Activated T-helper 1 cell treated with anti-CD3 and anti-CD28 coated beads, Interleukin-12 subunit alpha, Interleukin-12 subunit beta, Interleukin-2, Interleukin-4 antibody, amounts not matched to agents 30 ng/mL and 10 ng/mL and 1 ng/mL, durations not matched to agents 14 hours and 24 hours and 36 hours (primary cell): ENCODE results near the gene TAS2R30. TPM values are rescaled to one million over a fixed set of nuclear protein-coding genes. Genes with fewer than 3 reads are reported as not detected.
A peak's percentile ranks its signal among the peaks of the same experiment; 100 is the strongest.
"Not testable (repeated sequence)": the region's sequence is repeated elsewhere in the genome, so short reads cannot be mapped to it uniquely, and the experiment has no call there.

Source experiments
- DNase-seq: peaks from one replicate; pipeline ENCODE4 v3.0.0; 2021; ENCODE audit warnings: low spot score
- H3K27ac Mint-ChIP-seq: one replicate; pipeline ENCODE4 v1.8.0; 2021; ENCODE audit warnings: mild to moderate bottlenecking, mixed read lengths
- H3K27me3 Mint-ChIP-seq: one replicate; pipeline ENCODE4 v1.8.0; 2022; ENCODE audit warnings: mild to moderate bottlenecking, moderate library complexity, mixed read lengths; ENCODE audit not compliant: insufficient read depth
- H3K36me3 Mint-ChIP-seq: one replicate; pipeline ENCODE4 v1.8.0; 2021; ENCODE audit warnings: low read depth, mixed read lengths
- H3K4me1 Mint-ChIP-seq: one replicate; pipeline ENCODE4 v1.8.0; 2021; ENCODE audit warnings: low read depth, mixed read lengths
- H3K4me3 Mint-ChIP-seq: one replicate; pipeline ENCODE4 v1.8.0; 2021; ENCODE audit warnings: mild to moderate bottlenecking, moderate library complexity, mixed read lengths
- H3K9me3 Mint-ChIP-seq: one replicate; pipeline ENCODE4 v1.8.0; 2021; ENCODE audit warnings: mixed read lengths
- intact Hi-C: fragments of 100-400 bp; cut with micrococcal nuclease; formaldehyde crosslinking; loops from one replicate; pipeline ENCODE4 v1.15.1; 2024
- total RNA-seq: library from RNA; stranded (reverse); gene quantifications from 2 replicates; pipeline ENCODE4 v1.2.3, GENCODE V29; 2022

The TAS2R30 gene
- total RNA-seq, 1 donor from 2014 or later, result 3.8 TPM

DNA sequence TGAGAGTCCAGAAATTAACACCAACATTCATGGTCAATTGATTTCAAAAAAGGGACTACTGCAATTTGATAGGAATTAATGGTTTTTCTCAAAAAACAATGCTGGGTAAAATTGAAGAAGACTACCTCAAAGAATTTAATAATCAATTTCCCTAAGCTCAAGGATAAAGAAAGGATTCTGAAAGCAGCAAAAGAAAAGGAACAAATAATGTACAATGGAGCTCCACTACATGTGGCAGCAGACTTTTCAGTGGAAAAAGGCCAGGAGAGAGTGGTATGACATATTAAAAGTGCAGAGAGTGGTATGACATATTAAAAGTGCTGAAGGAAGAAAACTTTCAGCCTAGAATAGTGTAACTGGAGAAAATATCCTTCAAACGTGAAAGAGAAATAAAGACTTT is 26.7 kb downstream of the TAS2R30 start:
- Mint-ChIP-seq H3K4me3 (no peak overlapping the region), H3K9me3 (peaks cover 56% of the 10 kb centered on the region), H3K4me1 (peaks cover 32% of the 10 kb centered on the region), H3K27ac (no peak overlapping the region), H3K27me3 (no peaks in the 10 kb centered on the region), H3K36me3 (peaks cover 58% of the 10 kb centered on the region)
- DNase-seq, result no peak
- intact Hi-C loops, result no loop called here

DNA sequence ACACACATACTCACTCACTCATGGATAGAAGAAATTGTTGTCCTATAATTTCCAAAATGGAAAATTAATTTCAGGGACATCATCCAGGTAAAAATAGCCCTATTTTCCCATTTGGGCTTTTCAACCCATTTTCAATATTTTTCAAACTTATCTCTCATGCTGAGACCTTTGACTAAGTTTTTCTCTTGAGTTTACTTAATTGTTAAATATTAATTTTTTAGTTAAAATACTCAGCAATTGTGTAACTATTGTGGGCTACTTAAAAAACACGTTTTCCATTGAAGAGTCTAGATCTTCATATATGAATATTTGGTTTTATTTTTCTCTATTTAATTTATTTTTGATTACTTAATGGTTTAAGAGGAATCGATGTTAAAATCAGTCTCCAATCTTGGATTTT is 28.2 kb downstream of the TAS2R30 start:
- H3K4me3 Mint-ChIP-seq, result no peak overlapping the region
- DNase-seq, result no peak
- peaks cover 29% of the 10 kb centered on the region for H3K4me1 Mint-ChIP-seq
- peaks cover 50% of the 10 kb centered on the region for H3K9me3 Mint-ChIP-seq
- H3K27me3 Mint-ChIP-seq, result no peaks in the 10 kb centered on the region
- peaks cover 47% of the 10 kb centered on the region for H3K36me3 Mint-ChIP-seq
- H3K27ac Mint-ChIP-seq, result no peak overlapping the region
- intact Hi-C loops, result no loop called here

- H3K36me3 Mint-ChIP-seq, result peaks cover 41% of the 10 kb centered on the region
- DNase-seq, result no peak
- H3K9me3 Mint-ChIP-seq, result peaks cover 43% of the 10 kb centered on the region
- H3K27me3 Mint-ChIP-seq, result no peaks in the 10 kb centered on the region
- H3K4me3 Mint-ChIP-seq, result no peak overlapping the region
- no peak overlapping the region for H3K27ac Mint-ChIP-seq
- peaks cover 22% of the 10 kb centered on the region for H3K4me1 Mint-ChIP-seq
- intact Hi-C loops, result no loop called here
These were observed 28.9 kb downstream of the TAS2R30 start for GRCh38 chr12:11105546-11105945.

GRCh38 chr12:11094910-11095309 is 39.5 kb downstream of the TAS2R30 start:
- H3K4me1 Mint-ChIP-seq, H3K27ac Mint-ChIP-seq, H3K27me3 Mint-ChIP-seq, H3K4me3 Mint-ChIP-seq, intact Hi-C loops, DNase-seq: not testable (repeated sequence)
- peaks cover 14% of the 10 kb centered on the region for H3K36me3 Mint-ChIP-seq
- peaks cover 11% of the 10 kb centered on the region for H3K9me3 Mint-ChIP-seq

DNA sequence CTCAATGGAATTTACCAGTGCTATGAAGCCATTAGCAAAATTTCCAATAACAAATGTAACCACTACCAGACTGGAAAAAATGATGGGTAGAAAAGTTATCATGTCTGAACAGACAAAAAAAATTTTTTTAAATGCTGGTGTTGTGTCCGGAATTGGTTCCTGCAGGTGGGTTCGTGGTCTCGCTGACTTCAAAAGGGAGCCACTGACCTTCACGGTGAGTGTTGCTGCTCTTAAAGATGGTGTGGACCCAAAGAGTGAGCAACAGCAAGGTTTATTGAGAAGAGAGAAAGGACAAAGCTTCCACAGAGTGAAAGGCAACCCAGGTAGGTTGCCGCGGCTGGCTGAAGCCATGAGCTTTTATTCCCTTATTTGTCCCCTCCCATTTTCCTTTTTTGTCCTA is 42.3 kb downstream of the TAS2R30 start, which contains the start of gene TAS2R43:
Gene TAS2R43 (minus strand): TSS at position 186 of the 400 bp plus-strand sequence. CDS start 84 bp downstream, at position 102.
- Mint-ChIP-seq H3K4me3 (no peak within 1 kb of the TSS), H3K36me3 (peaks cover 7% of the 10 kb centered on the region), H3K27ac (no peak within 1 kb of the TSS), H3K9me3 (no peaks in the 10 kb centered on the region), H3K4me1 (no peaks in the 10 kb centered on the region), H3K27me3 (no peaks in the 10 kb centered on the region)
- DNase-seq, result no peak
- intact Hi-C loops, result no loop called here

GRCh38 chr12:11089246-11089645 is 45.2 kb downstream of the TAS2R30 start:
- Mint-ChIP-seq H3K4me3 (no peak overlapping the region), H3K4me1 (peaks cover 7% of the 10 kb centered on the region), H3K9me3 (peaks cover 1% of the 10 kb centered on the region), H3K27me3 (no peaks in the 10 kb centered on the region), H3K36me3 (peaks cover 8% of the 10 kb centered on the region), H3K27ac (no peak overlapping the region)
- no peak for DNase-seq
- intact Hi-C loops, result no loop called here

DNA sequence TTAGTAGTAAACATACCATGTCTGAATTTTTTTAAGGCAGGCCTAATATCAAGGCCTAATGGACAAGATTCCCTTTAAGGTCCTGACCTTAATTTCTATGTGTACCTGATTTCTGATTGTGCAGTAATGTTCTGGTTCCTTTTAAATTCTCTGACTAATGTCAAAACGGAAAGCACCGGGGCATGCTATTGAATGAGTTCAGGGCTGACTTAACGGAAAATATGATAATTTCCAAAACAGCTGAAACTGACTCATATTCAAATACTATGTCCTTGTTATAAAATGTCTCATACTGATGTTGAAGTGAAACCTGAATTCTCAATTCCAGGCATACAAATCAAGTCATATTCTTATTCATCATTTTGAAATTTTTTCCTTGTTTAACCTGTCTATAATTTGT is 49.0 kb downstream of the TAS2R30 start:
- DNase-seq, result no peak

More for the DNA sequence above, 49.0 kb downstream of the TAS2R30 start:
- Mint-ChIP-seq H3K9me3 (peaks cover 14% of the 10 kb centered on the region), H3K27ac (peak overlapping the region; percentile 34), H3K4me1 (peaks cover 7% of the 10 kb centered on the region), H3K4me3 (no peak overlapping the region), H3K36me3 (peaks cover 13% of the 10 kb centered on the region), H3K27me3 (no peaks in the 10 kb centered on the region)
- intact Hi-C loops, result loop anchor here (1.0 to 2.0 kb wide), 3 partner anchors 49 to 472 kb away; partner anchors contain the start of genes MAGOHB, SMIM10L1 and TAS2R30

Other genes starting within 250 kb of the TAS2R30 start
- 0.96 TPM in 2 replicates for gene TAS2R13, start 225.1 kb downstream of the TAS2R30 start, total RNA-seq
- not detected in 2 replicates for gene PRH2, start 205.4 kb downstream of the TAS2R30 start, total RNA-seq
- 2.8 and 2.9 TPM in 2 replicates for gene TAS2R14, start 195.4 kb downstream of the TAS2R30 start, total RNA-seq
- gene TAS2R50, start 147.7 kb downstream of the TAS2R30 start, total RNA-seq, result 0.91 and 1.7 TPM in 2 replicates
- gene TAS2R20, start 136.3 kb downstream of the TAS2R30 start, total RNA-seq, result 2.1 TPM in 2 replicates
- gene TAS2R19, start 112.0 kb downstream of the TAS2R30 start, total RNA-seq, result 3.6 and 4.3 TPM in 2 replicates
- 4.1 and 4.5 TPM in 2 replicates for gene TAS2R31, start 103.2 kb downstream of the TAS2R30 start, total RNA-seq
- gene TAS2R46, start 72.3 kb downstream of the TAS2R30 start, total RNA-seq, result 1.9 and 2.0 TPM in 2 replicates
- gene TAS2R43, start 42.3 kb downstream of the TAS2R30 start, total RNA-seq, result 0.76 and 2.0 TPM in 2 replicates
- gene SMIM10L1, start 36.5 kb upstream of the TAS2R30 start, total RNA-seq, result 10.4 and 11.3 TPM in 2 replicates
- not detected in 2 replicates for gene TAS2R42, start 52.3 kb upstream of the TAS2R30 start, total RNA-seq
- gene PRB3, start 135.1 kb upstream of the TAS2R30 start, total RNA-seq, result not detected in 2 replicates
- not detected in 2 replicates for gene PRB4, start 175.8 kb upstream of the TAS2R30 start, total RNA-seq